Cerebellar nuclear complex (tissue), 1 donor: ENCODE data around the gene KEAP1.

ENCODE experiments used
- DNase-seq, 2 experiments: peaks; one replicate each; lab custom pipeline; 2025; lab: John Stamatoyannopoulos, UW

KEAP1 gene

DNA sequence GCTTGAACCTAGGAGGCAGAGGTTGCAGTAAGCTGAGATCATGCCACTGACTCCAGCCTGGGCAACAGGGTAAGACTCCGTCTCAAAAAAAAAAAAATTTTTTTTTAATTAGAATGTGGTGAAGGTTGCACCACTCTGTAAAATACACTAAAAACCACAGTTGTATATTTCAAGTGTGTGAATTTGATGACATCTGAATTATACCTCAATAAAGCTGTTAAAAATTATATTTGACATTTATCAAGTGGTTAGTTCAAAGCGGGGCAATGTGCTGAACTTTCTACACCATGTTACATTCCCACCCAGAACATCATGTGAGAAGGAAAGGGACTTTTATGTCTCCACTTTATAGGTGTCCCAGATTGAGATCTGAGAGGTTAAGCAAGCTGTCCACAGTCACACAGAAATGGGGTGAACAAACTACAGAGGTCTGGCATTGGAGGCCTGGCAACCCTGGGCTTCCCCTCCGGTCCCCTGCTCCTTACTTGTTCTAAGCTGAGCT lies 20.0 kb upstream of the KEAP1 start:
- DNase-seq = no peak

DNA sequence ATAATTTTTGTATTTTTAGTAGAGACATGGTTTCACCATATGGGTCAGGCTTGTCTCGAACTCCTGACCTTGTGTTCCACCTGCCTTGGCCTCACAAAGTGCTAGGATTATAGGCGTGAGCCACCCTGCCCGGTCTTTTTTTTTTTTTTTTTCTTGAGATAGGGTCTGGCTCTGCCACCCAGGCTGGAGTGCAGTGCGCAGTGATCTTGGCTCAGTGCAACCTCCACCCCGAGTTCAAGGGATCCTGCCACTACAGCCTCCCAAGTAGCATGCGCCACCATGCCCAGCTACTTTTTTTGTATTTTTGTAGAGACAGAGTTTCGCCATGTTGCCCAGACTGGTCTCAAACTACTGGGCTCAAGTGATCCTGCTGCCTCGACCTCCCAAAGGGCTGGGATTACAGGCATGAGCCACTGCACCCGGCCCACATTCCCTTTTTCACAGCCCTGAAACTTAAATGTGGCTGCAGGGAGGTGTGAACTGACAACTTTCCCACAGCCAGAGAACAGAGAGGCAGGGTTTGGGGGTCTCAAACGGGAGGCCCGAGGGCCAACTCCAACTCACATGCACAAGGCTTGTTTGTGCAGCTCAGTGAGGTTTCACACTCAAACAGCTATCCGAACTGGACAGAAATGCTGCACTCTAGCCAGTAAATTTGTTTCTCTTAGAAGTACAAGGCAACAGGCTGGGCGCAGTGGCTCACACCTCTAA lies 18.5 kb upstream of the KEAP1 start:
- DNase-seq = no peak

DNA sequence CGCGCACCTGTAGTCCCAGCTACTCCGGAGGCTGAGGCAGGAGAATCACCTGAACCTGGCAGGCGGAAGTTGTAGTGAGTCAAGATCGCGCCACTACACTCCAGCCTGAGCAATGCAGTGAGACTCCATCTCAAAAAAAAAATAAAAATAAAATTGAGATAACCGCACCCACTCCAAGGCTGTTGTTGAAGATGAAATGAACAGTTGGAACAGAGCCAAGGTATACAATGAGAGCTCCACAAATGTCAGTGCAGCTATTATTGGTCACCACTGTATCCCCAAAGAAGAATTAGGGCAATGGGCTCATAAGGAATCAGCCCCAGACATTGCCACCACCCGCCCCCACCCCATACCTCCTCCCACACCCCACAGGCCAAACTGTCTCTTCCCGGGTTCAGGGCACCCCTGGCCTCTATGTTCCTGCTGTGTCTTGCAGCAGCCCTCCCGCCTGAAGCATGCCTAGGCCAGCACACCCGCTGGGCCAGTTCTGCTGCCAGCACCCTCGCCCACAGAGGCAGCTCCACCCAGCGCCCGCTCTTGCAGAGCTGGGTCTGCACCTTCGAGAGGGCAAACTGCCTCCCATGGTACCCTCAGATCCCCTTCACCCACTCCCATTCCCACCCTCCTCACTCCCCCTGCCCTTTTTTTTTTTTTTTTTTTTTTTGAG lies 17.6 kb upstream of the KEAP1 start:
- no peak for DNase-seq

DNA sequence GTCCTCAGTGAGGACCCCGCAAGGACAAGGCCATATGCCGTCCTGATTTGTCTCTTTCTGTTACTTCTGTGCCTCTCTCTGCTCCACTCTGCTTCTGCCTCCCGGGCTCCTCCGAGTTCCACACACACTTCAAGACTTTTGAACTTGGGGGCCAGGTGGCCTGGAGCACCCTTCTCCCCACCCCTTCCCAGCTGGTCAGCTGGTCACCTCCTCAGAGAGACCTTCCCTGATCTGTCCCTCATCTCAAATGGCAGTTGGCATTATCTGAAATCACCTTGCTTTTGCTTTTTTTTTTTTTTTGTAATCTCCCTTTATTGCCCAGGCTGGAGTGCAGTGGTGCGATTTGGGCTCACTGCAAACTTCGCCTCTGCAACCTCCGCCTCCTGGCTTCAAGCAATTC lies 16.3 kb upstream of the KEAP1 start:
- no peak for DNase-seq

DNA sequence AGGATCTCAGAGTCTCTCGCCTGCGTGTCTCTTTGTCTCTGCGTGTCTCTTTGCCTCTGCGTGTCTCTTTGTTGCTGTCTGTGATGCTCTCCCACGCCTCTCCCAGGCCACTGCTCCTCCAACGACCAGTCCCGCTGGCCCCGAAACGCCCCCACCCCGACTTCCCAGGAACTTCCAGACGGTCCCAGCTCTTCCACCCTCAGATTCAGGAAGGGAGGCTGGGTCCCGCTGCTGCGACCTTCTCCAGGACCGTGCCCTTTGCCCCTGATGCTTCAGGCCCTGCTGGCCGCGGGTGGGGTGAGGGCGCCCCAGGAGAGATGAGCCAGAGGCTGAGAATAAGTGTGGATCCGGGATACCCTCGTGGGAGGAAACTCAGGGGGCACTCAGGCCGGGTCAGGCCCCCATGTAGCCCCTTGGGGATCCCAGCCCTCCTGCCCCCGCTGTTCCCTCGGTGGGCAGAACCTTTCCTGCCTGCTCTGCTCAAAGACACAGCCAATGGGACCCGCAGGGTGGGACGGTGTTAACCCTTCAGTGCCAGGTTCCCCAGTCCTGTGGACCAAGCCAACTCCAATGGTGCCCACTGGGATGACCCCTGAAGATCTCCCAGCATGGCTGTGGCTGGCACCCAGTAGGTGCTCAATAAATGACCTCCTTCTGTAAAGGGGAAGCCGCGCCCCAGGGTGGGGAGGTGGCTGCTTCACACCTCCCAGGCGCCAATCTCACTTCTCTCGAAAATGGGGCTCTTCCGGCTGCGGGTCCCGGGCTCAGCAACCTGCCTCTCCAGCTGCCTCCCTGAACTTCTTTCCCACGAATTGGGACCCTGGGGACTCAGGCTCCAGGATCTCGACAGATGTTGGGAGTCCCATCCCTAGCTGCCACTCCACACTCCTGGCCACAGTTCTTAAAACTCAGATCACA lies 15.5 kb upstream of the KEAP1 start:
- no peak for DNase-seq

DNA sequence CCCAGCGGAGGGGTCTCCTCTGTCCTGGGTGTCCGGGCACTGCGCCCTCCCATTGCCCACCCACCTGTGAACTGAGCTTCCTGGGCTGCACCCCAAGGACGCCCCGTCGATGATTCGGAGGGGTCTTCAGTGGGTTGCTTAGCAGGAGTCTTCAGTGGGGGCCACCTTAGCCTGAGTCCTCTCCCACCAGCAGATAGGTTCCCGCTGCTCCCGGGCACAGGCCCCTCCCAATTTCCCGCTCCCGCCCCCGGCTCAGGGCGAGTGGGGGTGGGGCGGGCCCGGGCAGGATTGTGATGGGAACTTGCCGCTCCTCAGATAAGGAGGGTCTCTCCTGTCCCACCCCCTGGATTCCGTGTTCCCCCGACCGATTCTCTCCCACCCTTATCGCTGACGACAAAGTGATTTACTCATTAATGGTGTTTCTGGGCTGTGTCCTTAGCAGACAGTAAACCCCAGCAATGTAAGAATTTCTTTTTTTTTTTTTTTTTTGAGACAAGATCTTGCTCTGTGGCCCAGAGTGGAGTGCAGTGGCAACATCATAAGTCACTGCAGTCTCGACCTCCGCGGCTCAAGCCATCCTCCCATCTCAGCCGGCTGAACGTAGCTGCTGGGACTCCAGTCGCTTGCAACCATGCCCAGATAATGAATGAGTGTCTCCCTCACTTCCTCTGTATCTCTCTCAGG lies 14.7 kb upstream of the KEAP1 start:
- no peak for DNase-seq

DNA sequence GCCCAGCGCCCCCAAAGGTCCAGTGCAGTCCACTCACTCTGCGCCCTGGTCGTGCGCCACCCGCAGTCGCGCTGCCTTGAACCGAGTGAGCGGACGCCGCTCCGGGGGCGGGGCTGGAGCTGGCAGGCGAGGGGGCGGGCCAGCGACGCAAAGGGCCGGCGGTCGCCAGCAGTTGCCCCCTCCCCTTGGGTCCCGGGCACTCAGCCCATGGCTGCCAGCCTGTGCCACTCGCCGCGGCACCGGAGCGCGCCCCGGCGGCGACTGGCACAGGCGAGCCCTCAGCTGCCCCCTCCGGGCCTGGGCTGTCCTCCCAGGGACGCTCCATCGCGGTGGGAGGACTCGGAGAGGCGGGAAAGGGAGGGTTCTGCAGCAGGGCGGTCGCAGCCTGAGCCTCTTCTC lies 14.2 kb upstream of the KEAP1 start, which contains the start of gene S1PR5:
Gene S1PR5, minus strand, starts transcription at position 87 of the 399 bp plus-strand sequence. CDS start 2,436 bp downstream, outside the sequence.
- no peak for DNase-seq

DNA sequence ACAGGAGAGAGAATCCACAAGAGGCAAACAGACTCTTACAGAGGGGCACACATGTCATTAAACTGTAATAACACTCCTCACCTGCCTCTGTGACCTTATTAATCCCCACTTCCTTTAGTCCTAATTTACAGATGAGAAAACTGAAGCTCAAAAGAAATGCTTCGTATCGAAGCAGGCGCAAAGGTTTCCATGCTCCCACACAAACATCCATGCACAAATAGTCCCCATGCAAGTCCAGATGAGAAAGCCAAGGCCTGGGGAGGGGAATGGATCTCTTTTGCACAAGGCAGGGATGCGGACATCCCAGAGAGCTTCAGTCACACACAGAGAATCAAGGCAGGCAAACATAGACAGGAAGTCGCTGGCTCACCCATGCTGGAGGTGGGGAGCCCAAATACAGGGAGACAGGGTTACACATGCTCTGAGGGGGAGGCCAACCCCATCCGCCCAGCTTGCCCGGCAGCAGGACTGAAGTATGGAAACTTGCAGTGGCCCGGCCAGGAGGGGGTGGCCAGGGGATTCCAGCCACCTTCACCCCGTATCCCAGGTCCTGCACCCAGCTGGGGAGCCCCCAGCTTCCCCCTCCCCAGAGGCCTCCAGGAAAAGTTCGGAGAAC lies 13.6 kb upstream of the KEAP1 start:
- no peak for DNase-seq

DNA sequence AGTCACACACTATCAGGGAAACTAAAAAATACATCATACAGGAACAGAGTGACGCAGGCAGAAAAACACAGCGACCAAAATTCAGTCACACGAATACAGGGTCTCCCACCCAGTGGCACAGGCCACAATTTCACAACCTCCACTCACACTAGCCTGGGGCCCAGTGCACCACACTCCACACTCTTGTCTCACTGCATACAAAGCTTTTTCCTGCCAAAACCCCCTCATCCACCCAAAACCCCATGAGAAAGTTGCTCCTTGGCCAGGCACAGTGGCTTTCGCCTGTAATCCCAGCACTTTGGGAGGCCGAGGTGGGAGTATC lies 12.9 kb upstream of the KEAP1 start:
- DNase-seq = no peak

DNA sequence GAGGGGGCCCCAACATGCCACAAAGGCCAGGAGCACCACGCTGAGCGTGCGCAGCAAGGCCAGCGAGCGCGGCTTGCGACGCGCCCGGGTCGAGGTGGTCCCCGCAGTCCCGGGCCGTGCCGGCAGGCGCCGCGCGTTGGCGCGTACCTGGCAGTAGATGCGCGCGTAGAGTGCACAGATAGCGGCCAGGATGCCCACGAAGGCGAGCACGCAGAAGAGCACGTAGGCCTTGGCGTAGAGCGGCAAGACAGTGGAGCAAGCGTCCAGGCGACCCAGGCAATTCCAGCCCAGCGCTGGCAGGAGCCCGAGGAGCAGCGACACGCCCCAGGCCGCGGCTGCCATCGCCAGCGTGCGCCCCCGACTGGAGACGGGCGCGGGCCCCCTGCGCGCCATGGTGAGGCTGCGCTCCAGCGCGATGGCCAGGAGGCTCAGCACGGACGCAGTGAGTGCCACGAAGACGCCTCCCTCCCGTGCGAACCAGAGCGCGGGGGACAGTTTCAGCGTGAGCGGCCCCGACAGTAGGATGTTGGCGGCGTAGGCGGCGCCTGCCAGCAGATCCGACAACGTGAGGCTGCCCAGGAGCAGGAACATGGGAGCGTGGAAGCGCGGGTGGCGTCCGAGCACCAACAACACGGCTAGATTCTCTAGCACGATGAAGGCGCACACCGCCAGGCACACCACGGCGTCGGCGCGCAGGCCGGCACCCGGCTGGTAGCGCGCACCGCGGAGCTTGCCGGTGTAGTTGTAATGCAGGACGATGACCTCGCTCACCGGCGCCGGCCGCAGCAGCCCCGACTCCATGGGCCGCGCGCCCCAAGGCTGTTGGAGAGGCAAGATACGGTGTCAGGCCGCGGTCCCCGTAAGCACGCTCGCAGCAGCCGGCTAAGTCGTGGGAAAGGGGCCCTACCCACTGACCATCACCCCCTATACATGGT lies 11.3 kb upstream of the KEAP1 start:
- no peak for DNase-seq

DNA sequence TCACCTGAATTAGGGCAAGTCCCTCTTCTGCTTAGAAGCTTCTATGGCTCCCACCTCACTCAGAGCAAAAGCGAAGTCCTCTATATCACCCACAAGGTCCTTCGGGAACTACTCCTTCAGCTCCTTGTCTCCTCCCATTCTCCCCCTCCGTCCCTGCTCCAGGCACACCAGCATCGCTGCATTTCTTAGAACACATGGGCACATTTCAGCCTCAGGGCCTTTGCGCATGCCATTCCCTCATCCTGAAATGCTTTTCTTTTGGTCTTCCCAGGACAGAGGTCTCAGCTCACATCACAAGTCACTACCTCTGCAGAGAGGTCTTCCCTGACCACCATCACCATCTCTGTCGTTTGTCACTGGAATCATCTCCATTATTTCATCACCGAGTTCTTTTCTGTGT lies 10.1 kb upstream of the KEAP1 start:
- DNase-seq = no peak

DNA sequence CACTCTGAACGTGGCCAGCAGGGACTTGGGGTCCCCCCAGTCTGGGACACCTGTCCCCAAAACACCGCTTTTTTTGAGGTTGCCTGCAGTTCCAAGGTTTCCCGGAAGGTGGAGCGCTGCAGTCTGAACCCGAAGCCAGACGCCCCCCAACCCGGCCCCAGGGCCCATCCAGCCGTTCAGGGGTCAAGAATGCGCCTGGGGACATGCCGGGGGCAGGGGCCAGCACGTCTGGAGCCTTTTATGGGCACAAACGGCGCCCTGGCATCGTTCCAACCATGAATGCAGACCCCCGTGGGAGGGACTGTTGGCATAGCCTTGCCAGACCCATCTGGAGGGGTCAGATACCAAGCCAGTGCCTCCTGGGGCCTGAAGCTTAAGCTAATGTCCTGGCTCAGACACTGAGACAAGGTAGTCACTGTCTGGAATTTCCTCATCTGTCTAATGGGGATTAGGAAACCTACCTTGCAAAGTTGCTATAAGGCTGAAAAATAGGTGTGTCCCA lies 7.2 kb upstream of the KEAP1 start:
- DNase-seq = no peak

DNA sequence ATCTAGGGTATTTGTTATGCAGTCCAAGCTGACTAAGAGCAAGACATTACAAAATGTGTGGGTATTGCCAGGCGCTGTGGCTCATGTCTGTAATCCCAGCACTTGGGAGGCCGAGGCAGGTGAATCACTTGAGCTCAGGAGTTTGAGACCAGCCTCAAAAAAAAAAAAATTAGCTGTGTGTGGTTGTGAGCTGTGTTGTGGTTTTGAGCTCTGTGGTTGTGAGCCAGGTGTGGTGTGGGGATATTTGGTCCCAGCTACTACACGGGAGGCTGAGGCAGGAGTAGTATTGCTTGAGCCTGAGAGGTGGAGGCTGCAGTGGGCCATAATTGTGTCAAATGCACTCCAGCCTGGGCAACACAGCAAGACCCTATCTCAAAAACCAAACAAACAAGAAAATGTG lies 5.6 kb upstream of the KEAP1 start:
- no peak for DNase-seq

DNA sequence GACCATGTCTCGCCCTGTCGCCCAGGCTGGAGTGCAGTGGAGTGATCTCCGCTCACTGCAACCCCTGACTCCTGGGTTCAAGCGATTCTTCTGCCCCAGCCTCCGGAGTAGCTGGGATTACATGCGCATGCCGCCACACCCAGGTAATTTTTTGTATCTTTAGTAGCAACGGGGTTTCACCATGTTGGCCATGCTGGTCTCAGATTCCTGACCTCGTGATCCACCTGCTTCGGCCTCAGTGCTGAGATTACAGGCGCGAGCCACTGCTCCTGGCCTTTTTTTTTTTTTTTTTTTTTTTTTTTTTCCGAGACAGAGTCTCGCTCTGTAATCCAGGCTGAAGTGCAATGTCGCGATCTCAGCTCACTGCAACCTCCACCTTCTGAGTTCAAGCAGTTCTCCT lies 4.9 kb upstream of the KEAP1 start:
- DNase-seq = no peak

DNA sequence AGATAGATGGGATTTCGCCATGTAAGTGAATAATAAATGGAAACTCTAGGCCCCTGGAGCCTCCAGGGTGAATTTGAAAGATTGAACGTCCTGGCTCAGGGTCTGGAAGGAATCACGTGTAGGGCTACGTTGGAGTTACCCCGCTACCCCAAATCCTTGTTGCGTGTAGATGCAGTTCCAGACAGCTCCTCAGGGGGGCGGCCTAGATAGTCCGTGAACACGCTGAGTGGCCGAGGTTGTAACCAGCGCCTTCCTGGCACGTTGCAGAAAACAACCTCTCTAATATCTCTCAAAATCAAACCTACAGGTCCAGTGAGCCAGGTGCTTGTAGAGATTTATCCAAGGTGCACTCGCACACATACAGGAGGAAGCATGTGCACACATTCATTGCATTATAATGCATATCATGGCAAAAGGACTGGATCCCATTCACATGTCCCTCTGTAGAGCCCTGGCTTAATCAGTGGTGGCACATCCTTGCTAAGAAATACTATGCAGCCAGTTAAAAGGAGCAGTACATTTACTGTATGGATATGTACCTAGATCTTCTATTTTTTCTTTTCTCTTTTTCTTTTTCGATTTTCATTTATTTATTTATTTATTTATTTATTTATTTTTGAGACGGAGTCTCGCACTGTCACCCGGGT lies 2.5 kb upstream of the KEAP1 start:
- DNase-seq = no peak

DNA sequence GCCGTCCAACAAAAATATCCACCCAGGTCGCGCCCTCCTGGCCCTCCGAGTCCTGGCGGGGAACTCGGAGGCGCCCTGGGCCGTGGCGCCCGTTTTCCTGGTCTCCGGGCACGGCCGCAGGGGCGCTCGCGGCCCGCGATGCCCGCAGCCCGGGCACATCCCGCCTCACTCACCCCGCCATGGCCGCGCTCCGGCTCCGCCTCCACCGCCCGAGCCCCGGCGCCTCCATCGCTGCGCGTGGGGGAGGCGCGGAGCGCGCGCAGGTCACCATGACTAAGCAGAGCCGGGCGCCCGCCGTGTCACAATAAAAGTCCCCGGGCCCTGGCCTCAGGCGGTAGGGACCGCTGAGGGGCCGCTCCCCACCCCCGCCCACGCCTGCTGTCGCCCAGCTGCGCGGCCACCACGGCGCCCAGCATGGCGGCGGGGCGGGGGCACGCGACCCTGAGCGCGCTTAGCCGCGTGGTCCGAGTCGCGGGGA lies 593 bp downstream of the KEAP1 start:
- DNase-seq = peak; percentile 15 to 35

DNA sequence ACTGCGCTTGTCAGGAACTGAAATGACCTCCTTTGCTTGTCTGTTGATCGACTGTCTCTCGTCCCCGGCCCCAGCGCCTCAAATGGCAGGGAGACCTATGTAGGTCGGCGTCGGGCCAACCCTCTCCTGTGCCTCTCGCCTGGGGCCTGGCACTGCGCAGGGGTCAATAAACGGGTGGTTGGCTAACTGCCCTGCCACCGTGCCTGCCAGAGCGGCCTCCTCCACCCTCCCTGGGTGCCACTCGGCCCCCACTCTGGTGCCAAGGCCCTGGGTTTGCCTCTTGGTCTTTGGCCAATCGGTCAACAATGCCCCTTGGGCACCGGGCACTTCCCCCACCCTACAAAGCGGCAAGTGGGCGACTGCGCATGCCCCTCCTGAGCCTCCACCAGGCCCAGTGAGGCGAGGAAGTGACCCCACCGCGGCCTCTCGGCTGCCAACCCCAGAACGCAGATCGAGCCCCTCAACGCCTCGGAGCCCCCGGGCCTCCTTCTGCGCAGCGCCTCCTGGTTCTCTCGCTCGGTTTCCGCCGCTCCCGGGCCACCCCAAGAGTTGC lies 1.1 kb downstream of the KEAP1 start:
- DNase-seq = no peak

DNA sequence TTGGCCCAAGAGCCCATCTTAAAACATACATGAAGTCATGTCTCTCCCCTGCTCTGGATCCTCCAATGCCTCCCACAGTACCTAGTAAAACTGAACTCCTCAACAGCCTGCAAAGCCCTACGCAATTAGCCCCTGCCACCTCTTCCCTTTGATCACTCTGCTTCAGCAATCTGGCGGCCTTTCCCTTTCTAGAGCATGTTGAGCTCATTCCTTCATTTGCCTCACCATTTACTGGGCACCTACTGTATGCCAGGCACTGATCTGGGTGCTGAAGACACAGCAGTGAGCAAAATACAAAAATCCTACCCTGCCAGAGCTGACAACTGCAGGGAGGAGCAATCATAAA lies 2.9 kb downstream of the KEAP1 start:
- DNase-seq = no peak

DNA sequence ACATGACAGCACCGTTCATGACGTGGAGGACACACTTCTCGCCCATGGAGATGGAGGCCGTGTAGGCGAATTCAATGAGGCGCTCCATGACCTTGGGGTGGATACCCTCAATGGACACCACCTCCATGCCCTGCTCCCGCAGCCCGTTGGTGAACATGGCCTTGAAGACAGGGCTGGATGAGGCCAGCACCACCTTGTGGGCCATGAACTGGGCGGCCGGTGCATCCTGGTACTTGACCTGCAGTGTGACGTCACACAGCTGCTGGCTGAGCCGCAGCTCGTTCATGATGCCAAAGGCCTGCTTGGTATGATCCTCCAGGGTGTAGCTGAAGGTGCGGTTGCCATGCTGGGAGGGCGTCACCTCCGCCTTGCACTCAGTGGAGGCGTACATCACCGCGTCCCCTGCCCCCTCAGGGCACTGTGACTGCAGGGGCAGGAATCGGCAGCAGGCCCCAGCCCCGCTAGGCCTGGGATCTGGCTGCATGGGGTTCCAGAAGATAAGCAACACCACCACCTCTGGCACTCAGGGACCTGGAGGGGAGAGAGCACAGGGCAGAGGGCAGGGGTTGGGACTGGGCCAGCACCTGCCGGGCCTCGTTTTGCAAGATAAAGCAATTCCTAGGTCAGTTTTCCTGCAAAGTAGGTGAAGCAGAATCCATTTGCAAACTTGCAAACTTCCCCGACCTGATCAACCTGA lies 3.5 kb downstream of the KEAP1 start:
- DNase-seq = no peak
